HG03196 (cell line): Measurements from ENCODE around the gene FAM163B.

ENCODE experiments used
- ATAC-seq: cut with Tn5 transposase; IDR thresholded peaks from one replicate; pipeline ENCODE4 v1.9.1; 2021; ENCODE audit not compliant: unreplicated experiment

The FAM163B gene

GRCh38 chr9:133618726-133619125 is 9.5 kb upstream of the FAM163B start:
- no peak for ATAC-seq

- ATAC-seq = no peak
Observed at GRCh38 chr9:133616643-133617405, 7.6 kb upstream of the FAM163B start.

GRCh38 chr9:133615606-133616188 is 6.5 kb upstream of the FAM163B start:
- no peak for ATAC-seq

GRCh38 chr9:133615186-133615585 is 6.0 kb upstream of the FAM163B start:
- no peak for ATAC-seq

- ATAC-seq = no peak
Observed at GRCh38 chr9:133614678-133615077, 5.5 kb upstream of the FAM163B start.

- ATAC-seq = no peak
Observed at GRCh38 chr9:133614056-133614455, 4.9 kb upstream of the FAM163B start.

- no peak for ATAC-seq
Observed at GRCh38 chr9:133613432-133613831, 4.2 kb upstream of the FAM163B start.

- ATAC-seq = no peak
Observed at GRCh38 chr9:133612816-133613215, 3.6 kb upstream of the FAM163B start.

- ATAC-seq = no peak
Observed at GRCh38 chr9:133612051-133612450, 2.9 kb upstream of the FAM163B start.

GRCh38 chr9:133610845-133611244 is 1.7 kb upstream of the FAM163B start:
- ATAC-seq = no peak

- ATAC-seq = no peak
Observed at GRCh38 chr9:133608889-133609288, 300 bp downstream of the FAM163B start.

GRCh38 chr9:133608382-133608781 is 807 bp downstream of the FAM163B start:
- no peak for ATAC-seq

- ATAC-seq = no peak
Observed at GRCh38 chr9:133607976-133608375, 1.2 kb downstream of the FAM163B start.

- no peak for ATAC-seq
Observed at GRCh38 chr9:133607381-133607780, 1.8 kb downstream of the FAM163B start.

- ATAC-seq = no peak
Observed at GRCh38 chr9:133606708-133607025, 2.5 kb downstream of the FAM163B start.

- ATAC-seq = no peak
Observed at GRCh38 chr9:133605856-133606707, 3.1 kb downstream of the FAM163B start.

- no peak for ATAC-seq
Observed at GRCh38 chr9:133605446-133605845, 3.7 kb downstream of the FAM163B start.

GRCh38 chr9:133604856-133605255 is 4.3 kb downstream of the FAM163B start:
- no peak for ATAC-seq

- ATAC-seq = no peak
Observed at GRCh38 chr9:133604214-133604613, 5.0 kb downstream of the FAM163B start.

- no peak for ATAC-seq
Observed at GRCh38 chr9:133603135-133603927, 5.9 kb downstream of the FAM163B start.

- no peak for ATAC-seq
Observed at GRCh38 chr9:133602277-133602676, 6.9 kb downstream of the FAM163B start.
